ENCODE results near the gene ZNF672.

Gene ZNF672

DNA sequence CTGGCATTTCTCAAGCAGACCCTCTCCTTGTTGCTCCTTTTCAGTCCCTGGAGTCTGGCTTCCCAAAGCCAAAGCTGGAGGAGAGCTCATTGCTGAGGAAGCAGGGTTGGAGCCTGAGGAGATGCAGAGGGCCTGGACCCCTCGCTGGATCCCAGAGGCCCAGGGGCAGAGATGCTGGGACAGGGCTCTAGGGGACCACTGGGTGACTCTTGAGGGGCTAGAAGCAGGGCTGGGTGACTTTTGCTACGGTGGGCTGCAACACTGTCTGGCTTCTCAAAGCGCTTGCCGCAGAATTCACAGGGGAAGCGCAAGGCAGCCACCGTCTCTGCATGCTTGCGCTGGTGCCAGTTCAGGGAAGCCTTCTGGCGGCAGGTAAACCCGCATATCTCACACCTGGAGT lies 12.1 kb downstream of the ZNF672 start:
- TF ChIP-seq POLR2A (IDR thresholded peaks at IDR 0.05; ENCODE audit: low read depth, low read length) (no peak), TAF1 (IDR thresholded peaks at IDR 0.05; ENCODE audit: borderline replicate concordance, low read depth, low read length) (no peak), POLR2AphosphoS5 (IDR thresholded peaks at IDR 0.05; ENCODE audit: low read depth, low read length) (no peak)
- DNase-seq (ENCODE audit: insufficient read length) (no peak), FAIRE-seq (no peak)

DNA sequence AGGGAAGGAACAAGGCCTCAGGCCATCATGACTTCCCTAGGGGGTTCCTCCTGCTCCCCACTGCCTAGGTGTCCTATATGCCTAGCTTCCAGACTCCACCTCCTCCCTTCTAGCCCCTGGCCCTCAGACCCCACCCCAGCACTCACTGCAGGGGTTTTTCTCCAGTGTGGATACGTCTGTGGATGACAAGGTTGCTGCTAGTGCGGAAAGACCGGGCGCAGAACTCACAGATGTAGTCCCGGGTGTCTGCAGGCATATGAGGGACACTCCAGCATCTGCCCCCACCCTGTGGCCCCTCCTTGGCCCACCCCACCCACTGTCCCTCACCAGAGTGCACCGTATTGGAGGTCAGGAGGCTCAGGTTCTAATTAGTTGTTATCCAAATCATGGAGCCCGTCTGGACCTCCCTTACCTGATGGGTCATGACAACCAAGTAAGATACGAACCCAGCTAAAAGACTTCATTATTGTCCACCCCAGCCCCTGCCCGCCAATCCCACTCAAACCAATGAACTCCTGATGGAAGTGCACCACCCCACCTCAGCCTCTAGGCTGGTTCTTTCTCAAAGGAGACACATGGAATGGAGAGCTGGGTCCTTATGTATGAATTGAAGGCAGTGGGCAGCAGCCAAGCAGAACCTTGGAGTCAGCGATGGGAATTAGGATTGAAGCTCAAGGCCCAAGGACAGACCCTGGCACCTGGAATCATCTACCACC lies 12.7 kb downstream of the ZNF672 start:
- no peak for DNase-seq (ENCODE audit: insufficient read length)
- TF ChIP-seq TAF1 (IDR thresholded peaks at IDR 0.05; ENCODE audit: borderline replicate concordance, low read depth, low read length) (no peak), POLR2AphosphoS5 (IDR thresholded peaks at IDR 0.05; ENCODE audit: low read depth, low read length) (no peak), POLR2A (IDR thresholded peaks at IDR 0.05; ENCODE audit: low read depth, low read length) (no peak)
- no peak for FAIRE-seq

DNA sequence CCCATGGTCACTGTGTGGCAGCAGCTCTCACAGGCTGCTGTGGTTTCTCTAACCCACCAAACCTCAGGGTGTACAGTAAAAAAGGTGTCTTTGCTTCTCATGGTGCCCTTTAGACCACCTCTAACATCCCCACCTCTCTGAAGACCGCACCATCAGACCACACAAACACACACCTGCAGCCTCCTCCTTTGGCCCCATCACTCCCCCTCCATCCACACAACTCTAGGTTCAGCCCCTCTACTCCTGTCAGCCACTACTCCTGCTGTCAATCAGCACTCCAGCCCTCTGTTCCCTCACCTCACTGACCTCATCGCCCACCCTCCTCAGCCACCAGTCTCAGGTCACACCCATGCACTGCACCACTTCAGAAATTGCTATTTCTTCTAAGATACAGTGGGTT lies 13.4 kb downstream of the ZNF672 start:
- FAIRE-seq (no peak), DNase-seq (ENCODE audit: insufficient read length) (no peak)
- TF ChIP-seq POLR2AphosphoS5 (IDR thresholded peaks at IDR 0.05; ENCODE audit: low read depth, low read length) (peak; percentile 52; the same call in 1 of the 2 replicates), TAF1 (IDR thresholded peaks at IDR 0.05; ENCODE audit: borderline replicate concordance, low read depth, low read length) (no peak)

DNA sequence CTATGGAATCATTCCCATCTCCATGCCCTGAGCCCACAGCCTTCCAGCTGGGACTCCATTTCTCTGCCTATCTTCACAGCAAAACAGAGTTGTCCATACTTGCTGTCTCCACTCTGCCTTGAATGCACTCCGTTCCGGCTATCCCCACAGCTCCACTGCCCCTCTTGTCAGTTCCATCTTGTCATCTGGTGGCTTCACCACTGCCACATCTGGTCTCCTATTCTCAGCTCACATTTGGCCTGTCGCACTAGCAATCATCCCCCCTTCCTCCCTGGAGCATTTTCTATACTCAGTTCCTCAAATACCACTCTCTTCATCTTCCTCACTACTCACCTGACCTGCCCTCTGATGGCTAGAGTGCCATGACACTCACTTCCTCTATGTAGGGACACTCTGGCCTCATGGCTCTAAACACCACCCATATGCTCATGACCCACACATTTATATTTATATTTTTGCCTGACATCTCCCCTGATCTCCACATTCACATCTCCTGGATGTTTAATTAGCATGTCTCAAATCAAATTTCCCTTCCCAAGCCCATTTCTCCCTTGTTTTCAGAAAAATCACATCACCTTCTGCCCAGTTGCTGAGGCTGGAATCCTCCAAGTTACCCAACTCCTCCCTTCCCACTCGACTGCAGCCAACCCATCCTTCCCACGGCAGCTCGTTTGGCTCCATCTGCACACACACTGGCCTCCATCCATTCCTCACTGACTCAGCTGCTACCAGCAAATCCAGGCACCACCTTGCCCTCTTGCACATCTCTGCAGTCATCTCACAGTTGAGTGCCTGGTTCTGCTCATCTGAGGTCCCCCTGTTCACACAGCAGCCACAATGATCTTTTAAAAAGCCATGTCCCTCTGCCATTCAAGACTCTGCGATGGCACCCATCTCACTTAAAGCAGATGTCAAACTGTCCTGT lies 14.7 kb downstream of the ZNF672 start:
- FAIRE-seq: no peak
- DNase-seq (ENCODE audit: insufficient read length): no peak
- TF ChIP-seq TAF1 (IDR thresholded peaks at IDR 0.05; ENCODE audit: borderline replicate concordance, low read depth, low read length) (no peak), POLR2A (IDR thresholded peaks at IDR 0.05; ENCODE audit: low read depth, low read length) (0 out of 2 replicates have a peak, but pooled peaks have one; percentile 2)

DNA sequence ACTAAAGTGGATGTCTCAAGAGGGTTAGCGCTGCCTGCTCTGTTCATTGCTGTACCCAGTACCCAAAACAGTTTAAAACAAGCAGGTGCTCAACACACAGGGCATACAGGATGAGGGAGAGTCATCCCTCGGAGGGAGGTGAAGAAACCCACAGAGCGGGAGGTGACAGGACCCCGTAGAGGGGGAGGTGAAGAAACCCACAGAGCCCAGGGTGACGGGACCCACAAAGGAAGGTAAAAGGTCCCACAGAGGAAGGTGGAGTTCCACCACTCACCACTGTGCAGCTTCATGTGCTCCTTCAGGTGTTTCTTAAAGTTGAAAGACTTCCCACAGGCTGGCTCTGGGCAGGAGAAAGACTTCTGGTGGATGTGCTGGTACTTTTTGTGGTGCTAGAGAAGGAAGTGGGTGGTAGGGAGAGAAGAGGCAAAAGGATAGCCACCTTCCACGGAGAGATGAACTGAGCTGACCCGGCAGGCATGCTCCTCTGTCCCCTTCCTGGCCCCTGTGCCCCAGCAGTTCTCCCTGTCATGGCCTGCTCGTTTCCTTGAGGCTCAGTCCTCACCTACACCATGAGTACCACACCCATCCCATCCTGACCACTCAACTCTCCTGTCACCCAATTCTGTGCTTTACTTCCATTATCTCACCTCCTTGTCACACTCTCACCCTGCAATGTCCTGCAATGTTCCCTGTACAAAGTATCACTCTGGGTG lies 15.8 kb downstream of the ZNF672 start:
- no peak for DNase-seq (ENCODE audit: insufficient read length)
- FAIRE-seq: no peak
- TF ChIP-seq TAF1 (IDR thresholded peaks at IDR 0.05; ENCODE audit: borderline replicate concordance, low read depth, low read length) (no peak), POLR2AphosphoS5 (IDR thresholded peaks at IDR 0.05; ENCODE audit: low read depth, low read length) (no peak), POLR2A (IDR thresholded peaks at IDR 0.05; ENCODE audit: low read depth, low read length) (no peak)

DNA sequence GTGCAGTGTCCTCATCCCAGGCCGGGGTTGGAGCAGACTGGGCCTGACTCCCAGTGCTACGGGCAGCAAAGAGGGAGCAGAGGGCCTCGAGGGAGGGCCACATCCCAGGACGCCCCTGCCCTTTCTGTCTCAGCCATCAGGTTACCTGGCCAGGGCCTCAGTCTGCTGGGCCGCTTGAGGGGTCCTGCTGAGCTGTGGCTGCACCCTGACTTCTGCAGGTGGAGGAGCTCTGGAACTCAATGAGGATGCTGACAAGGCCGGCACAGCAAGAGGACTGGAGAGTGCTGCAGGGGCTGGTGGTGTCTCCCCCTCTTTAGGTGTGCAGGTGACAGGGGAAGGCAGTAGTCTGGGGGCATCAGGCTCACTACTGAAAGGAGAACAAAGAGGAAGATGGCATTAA lies 17.6 kb downstream of the ZNF672 start:
- DNase-seq (ENCODE audit: insufficient read length) (no peak), FAIRE-seq (no peak)
- TF ChIP-seq POLR2A (IDR thresholded peaks at IDR 0.05; ENCODE audit: low read depth, low read length) (no peak), POLR2AphosphoS5 (IDR thresholded peaks at IDR 0.05; ENCODE audit: low read depth, low read length) (no peak), TAF1 (IDR thresholded peaks at IDR 0.05; ENCODE audit: borderline replicate concordance, low read depth, low read length) (no peak)

DNA sequence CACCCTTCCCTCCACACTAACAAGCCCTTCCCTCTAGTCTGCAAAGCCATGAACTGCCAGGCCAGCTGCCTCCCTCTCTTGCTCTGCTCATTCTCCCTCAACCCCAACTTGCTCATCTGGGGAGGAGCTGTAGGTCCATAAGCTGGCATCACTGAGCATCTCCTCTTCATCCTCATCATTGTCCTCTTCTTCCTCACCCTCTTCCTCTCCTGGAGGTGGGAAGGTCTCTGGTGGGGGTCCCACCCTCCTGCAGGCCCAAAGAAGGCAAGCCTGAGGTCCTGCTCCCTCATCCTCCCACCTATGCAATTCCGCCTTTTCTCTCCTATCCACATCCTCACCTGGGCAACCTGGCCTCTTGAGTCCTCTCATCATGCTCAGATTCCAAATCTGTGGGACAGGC lies 18.2 kb downstream of the ZNF672 start:
- FAIRE-seq (no peak), DNase-seq (ENCODE audit: insufficient read length) (no peak)
- TF ChIP-seq POLR2AphosphoS5 (IDR thresholded peaks at IDR 0.05; ENCODE audit: low read depth, low read length) (no peak), POLR2A (IDR thresholded peaks at IDR 0.05; ENCODE audit: low read depth, low read length) (no peak), TAF1 (IDR thresholded peaks at IDR 0.05; ENCODE audit: borderline replicate concordance, low read depth, low read length) (no peak)

DNA sequence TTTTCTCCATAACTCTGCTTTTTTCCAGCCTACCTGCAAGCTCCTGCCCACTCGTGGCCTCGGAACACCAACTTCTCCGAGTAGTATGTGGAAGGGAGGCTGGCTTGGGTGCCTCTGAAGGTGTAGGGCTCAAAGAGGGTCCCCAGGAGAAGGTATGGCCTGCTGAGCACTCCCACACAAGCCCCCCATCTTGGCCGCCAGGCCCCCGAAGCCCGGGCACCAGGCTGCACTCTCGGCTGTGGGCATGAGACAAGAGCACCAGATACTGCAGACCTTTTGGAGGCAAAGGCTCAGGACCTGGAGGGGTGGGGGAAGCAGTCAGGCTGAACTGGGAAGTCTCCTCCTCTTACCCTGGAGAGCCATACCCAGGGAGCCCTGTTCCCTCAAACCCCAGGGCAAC lies 19.2 kb downstream of the ZNF672 start:
- FAIRE-seq (no peak), DNase-seq (ENCODE audit: insufficient read length) (no peak)
- TF ChIP-seq POLR2A (IDR thresholded peaks at IDR 0.05; ENCODE audit: low read depth, low read length): no peak
- no peak for TF ChIP-seq TAF1 (IDR thresholded peaks at IDR 0.05; ENCODE audit: borderline replicate concordance, low read depth, low read length)
- no peak for TF ChIP-seq POLR2AphosphoS5 (IDR thresholded peaks at IDR 0.05; ENCODE audit: low read depth, low read length)

DNA sequence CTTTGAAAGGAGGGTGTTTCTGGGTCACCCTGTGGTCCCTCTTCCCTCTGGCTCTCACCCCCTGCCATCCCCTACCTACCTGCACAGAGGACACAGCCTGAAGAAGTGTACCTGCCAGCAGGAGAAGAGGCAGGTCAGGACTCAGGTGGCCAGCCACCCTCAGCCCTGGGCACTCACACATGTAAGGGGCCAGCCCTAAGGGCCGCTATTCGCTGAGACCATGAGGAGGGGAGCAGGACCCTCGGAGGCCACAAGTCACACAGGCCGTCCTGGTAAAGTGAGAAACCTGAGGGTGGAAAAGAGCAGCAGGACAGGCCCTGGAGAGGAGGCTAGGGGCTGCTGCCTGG lies 19.7 kb downstream of the ZNF672 start:
- FAIRE-seq: no peak
- TF ChIP-seq TAF1 (IDR thresholded peaks at IDR 0.05; ENCODE audit: borderline replicate concordance, low read depth, low read length): no peak
- TF ChIP-seq POLR2AphosphoS5 (IDR thresholded peaks at IDR 0.05; ENCODE audit: low read depth, low read length): no peak
- no peak for TF ChIP-seq POLR2A (IDR thresholded peaks at IDR 0.05; ENCODE audit: low read depth, low read length)
- no peak for DNase-seq (ENCODE audit: insufficient read length)

DNA sequence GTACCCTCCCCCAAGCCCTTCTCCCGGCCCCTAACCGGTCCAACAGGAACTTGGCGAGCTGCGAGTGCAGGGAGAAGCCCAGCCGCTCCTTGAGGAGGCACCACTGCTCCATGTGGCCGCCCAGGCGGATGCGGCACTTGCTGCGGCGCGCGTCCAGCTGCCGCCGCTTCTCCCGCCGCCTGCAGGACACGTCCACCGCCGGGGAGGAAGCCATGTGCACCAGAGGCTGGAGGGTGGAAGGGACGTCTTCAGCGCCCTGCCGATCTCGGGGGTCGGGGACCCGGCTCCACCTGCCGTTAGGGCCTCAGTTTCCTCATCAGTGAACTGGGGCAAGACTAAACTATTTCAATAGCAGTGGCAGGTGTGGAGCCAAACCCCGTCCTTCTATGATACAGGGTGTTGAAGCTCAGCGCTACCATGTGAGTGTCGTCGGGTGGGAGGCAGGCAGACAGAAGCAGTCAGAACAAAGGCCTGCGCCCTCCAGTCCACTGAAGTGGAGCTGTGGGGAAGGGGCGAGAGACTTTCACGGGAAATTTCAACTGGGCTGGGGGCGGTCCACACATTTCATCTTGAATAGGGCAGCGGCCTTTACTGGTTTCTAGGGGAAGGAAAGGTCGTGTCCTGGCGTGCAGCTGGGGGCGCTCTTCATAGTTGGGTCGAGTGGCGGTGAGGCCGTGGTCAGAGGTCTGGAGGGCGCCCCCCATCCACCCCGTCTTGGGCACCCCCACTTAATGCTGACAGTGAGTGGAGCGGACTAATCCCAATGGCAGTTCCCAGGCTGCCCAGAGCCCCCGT lies 20.3 kb downstream of the ZNF672 start:
- TF ChIP-seq POLR2A (IDR thresholded peaks at IDR 0.05; ENCODE audit: low read depth, low read length) (peak; percentile 56; the same call in 1 of the 2 replicates), TAF1 (IDR thresholded peaks at IDR 0.05; ENCODE audit: borderline replicate concordance, low read depth, low read length) (0 out of 2 replicates have a peak, but pooled peaks have one; percentile 32), POLR2AphosphoS5 (IDR thresholded peaks at IDR 0.05; ENCODE audit: low read depth, low read length) (peak; percentile 63; the same call in 1 of the 2 replicates)
- DNase-seq (ENCODE audit: insufficient read length) (peak; percentile 51), FAIRE-seq (peak; percentile 84)

Data from GM12892 (cell line).